GM18870 (cell line): ENCODE data around the gene SLC5A9.
"Not testable (repeated sequence)": the region's sequence is repeated elsewhere in the genome, so short reads cannot be mapped to it uniquely, and the experiment has no call there.

Experiments
- ATAC-seq: cut with Tn5 transposase; IDR thresholded peaks from one replicate; pipeline ENCODE4 v1.9.1; 2021; ENCODE audit warnings: moderate library complexity; ENCODE audit not compliant: unreplicated experiment

SLC5A9 gene

GRCh38 chr1:48213462-48213861, 9.1 kb upstream of the SLC5A9 start:
- ATAC-seq, result not testable (repeated sequence)

GRCh38 chr1:48214366-48214765, 8.2 kb upstream of the SLC5A9 start:
- ATAC-seq, result not testable (repeated sequence)

DNA sequence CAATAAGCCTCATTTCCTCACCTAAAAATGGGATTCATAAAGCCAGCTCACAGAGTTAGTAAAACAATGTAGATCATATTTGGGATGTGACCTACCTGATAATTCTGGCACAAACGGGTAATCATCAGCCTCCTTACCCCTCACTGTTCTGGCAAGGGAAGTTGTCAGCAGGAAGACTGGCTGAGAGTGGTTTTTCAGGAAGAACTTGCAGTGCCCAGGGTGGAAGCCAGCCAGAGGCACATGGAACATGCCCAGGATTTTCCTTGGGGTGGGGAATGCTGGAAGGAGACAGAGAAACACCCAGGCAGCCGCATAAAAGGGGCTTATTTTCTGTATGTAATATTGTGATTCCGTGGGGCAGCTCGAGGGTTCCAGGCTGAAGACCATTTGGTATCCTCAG, 7.7 kb upstream of the SLC5A9 start:
- ATAC-seq, result no peak

- no peak for ATAC-seq
These were observed 7.3 kb upstream of the SLC5A9 start for GRCh38 chr1:48215222-48215621.

- no peak for ATAC-seq
These were observed 6.6 kb upstream of the SLC5A9 start for GRCh38 chr1:48215889-48216288.

DNA sequence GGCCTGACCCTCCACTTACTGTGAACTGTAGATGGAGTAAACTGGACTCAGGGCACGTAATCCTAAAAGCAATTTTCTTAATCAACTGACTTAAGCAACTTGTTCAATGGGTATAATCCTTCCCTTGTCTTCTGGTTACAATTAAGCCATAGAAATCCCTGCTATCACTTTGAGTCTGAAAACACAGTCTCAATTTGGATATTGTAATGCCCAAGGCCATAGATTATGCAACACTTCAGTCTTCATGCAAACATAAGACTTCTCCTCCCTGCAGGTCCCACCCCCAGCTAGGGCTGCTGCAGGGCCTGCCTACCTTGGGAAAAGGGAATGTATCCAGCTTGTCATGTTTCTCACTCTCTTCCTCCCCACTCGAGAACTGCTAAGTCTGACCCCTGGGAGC, 6.2 kb upstream of the SLC5A9 start:
- no peak for ATAC-seq

GRCh38 chr1:48216941-48217340, 5.6 kb upstream of the SLC5A9 start:
- no peak for ATAC-seq

GRCh38 chr1:48217856-48218255, 4.7 kb upstream of the SLC5A9 start:
- ATAC-seq, result no peak

GRCh38 chr1:48219803-48220202, 2.7 kb upstream of the SLC5A9 start:
- no peak for ATAC-seq

- ATAC-seq, result no peak
These were observed 1.4 kb upstream of the SLC5A9 start for GRCh38 chr1:48221122-48221521.

DNA sequence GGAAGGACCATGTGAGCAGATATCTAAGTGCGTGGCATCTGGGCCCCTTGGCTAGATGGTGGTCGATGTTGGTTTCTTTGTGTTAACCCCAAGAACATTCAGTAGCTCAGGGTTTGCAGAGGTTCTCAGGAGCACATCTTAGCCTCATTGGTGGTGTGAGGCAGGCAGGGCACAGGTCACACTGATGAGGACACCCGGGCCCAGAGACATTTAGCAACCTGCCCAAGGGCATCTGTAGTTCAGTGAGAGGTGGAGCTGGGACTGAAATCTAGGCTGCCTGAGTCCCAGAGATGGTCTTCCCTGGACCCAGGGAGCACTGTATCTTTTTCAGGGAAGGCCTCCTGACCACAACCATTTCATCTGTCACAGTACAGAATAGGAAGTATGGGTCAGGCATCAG, 859 bp upstream of the SLC5A9 start:
- no peak for ATAC-seq

- ATAC-seq, result no peak
These were observed 1.1 kb downstream of the SLC5A9 start for GRCh38 chr1:48223366-48224240.

GRCh38 chr1:48224791-48225190, 2.3 kb downstream of the SLC5A9 start:
- no peak for ATAC-seq

DNA sequence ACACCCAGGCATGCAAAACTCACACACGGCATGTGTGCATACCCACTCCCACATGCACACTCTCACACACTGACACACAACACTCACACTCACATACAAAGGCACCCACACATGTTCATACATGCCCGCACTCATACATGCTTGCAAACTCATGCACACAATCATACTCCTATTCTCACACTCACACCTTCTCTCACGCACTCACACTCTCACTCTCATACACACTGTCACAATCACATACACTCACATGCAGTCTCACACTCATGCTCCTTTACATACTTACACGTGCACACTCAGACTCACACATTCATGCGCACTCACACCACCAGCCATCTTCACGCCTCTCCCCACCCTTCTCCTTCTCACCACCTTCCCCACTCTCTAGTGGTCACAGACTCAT, 3.1 kb downstream of the SLC5A9 start:
- ATAC-seq, result no peak

DNA sequence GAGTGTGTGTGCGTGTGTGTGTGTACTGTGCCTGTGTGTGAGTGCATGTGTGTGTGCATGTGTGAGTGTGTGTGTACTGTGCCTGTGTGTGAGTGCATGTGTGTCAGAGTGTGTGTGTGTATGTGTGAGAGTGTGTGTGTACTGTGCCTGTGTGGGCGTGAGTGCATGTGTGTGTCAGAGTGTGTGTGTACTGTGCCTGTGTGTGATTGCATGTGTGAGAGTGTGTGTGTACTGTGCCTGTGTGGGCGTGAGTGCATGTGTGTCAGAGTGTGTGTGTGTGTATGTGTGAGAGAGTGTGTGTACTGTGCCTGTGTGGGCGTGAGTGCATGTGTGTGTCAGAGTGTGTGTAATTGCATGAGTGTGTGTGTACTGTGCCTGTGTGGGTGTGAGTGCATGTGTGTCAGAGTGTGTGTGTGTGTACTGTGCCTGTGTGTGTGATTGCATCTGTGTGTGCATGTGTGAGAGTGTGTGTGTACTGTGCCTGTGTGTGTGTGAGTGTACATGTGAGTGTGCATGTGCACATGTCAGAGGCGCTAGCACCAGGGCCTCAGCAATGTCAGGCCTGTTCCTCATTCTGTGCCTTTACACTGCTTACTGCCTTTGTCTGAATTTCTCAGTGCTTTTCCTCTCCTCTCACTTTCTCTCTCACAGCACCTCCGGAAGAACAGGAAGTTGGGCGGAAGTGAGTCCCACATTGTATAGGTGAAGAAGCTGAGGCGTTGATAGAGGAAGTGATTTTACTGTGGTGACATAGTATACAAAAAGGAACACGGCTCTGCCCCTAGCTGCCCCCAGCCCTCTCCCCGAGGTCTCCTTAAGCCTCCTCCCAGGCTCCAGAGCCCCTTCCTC, 4.9 kb downstream of the SLC5A9 start:
- ATAC-seq, result peak; percentile 47

- no peak for ATAC-seq
These were observed 5.6 kb downstream of the SLC5A9 start for GRCh38 chr1:48228156-48228555.

DNA sequence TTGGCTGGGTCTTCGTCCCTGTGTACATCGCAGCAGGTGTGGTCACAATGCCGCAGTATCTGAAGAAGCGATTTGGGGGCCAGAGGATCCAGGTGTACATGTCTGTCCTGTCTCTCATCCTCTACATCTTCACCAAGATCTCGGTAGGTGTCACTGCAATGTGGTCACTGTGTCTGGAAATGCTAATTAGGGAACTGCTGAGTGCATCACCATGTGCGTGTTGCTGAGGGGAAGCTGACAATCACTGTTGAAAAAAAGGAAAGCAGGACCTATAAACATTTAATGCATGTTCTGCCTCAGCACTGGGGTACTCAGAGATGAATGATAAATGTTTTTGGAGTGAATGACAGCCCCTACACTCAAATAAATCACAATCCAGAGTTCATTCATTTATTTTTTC, 6.8 kb downstream of the SLC5A9 start:
- ATAC-seq, result no peak

DNA sequence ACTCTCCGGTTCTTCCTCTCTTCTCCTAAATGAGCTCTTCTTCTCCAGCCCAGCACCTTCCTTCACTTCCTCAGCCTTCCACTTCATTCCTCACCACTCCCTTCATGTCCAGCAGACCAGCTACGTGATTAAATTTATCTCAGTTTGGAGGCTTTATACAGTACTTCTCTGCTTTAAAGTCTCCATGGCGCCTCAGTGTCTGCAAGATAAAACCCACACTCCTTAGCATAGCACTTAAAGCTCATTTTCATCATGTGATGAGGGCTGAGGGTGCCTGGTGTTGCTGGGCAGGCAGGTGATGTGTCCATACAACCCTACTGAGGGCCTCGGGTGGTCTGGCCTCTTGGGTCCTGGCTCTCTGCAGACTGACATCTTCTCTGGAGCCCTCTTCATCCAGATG, 7.7 kb downstream of the SLC5A9 start:
- no peak for ATAC-seq

DNA sequence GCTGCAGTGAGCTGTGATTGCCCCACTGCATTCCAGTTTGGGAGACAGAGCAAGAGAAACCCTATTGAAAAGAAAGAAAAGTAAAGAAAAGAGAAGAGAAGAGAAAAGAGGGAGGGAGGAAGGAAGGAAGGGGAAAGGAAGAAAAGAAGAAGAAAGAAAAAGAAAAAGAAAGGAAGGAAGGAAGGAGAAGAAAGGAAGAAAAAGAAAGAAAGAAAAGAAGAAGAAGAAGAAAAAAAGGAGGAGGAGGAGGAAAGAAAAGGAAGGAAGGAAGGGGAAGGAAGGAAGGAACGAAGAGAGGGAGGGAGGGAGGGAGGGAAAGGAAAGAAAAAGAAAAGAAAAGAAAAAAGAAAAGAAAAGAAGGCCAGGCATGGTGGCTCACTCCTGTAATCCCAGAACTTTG, 10.2 kb downstream of the SLC5A9 start:
- no peak for ATAC-seq

DNA sequence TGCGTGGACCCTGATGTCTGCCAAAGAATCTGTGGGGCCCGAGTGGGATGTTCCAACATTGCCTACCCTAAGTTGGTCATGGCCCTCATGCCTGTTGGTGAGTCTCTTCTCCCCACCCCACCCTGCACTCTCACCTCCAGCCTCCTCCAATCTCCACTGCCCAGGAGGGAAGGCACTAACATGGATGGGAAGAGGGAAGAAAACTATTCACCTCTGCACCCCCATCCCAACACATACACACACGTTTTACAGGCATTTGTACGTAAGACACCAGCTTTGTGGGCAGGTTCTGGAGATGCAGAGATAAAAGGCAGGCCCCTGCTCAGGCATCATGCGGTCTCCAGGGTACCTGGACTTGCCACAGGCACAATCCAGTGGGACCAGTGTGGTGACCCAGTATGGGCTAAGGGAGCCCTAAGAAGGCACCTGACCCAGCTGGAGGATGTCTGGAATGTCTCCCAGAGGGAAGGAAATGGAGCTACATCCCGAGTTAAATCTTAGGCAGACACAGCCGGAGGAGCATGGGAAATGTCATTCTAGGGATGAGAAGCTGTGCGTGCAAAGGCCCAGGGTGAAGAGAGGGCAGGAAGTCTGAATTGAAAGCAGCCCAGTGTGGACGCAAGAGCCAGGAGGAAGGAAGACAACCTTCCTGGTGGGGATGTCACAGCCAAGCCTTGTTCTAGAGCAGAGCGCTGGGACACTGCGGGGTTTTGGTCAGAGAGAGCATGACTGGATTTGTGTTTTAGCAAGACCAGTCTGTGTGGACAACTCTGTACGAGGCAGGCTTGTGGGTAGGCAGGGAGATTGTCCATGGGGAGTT, 11.4 kb downstream of the SLC5A9 start:
- ATAC-seq, result no peak

DNA sequence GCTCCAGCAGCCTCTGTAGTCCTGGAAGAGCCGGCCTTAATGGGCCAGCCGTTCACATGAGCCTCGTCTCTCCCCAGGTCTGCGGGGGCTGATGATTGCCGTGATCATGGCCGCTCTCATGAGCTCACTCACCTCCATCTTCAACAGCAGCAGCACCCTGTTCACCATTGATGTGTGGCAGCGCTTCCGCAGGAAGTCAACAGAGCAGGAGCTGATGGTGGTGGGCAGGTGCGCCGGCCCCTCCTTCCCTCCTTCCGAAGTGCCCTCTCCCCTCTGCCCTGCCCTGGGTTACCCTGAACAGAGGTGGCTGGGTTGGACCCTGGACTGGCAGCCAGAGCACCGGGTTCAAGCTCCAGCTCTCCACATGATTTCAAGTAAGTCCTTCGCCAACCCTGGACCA, 13.1 kb downstream of the SLC5A9 start:
- no peak for ATAC-seq
